Measurements from ENCODE around the gene SLCO4A1. TPM values are rescaled to one million over a fixed set of nuclear protein-coding genes. Genes with fewer than 3 reads are reported as not detected.

The SLCO4A1 gene
- total and polyA plus RNA-seq, 5 donors from 2014 or later = 1.8 to 7.4 (median 2.8) TPM

- no peaks in the 10 kb centered on the region for H3K27me3 ChIP-seq (ENCODE audit: control insufficient read depth, insufficient read depth, low read length)
- DNase-seq = no peak
- H3K9me3 ChIP-seq (ENCODE audit: control insufficient read depth in 2 of 2, low read length in 2 of 2) = no peaks in the 10 kb centered on the region
- ATAC-seq (ENCODE audit: low read depth in 2 of 2) = no peak
- Mint-ChIP-seq H3K27ac (no peak overlapping the region), H3K4me1 (peaks cover 4 to 23% (median 11%) of the 10 kb centered on the region in 4 donors), H3K36me3 (no peaks in the 10 kb centered on the region), H3K27me3 (peaks cover 7% of the 10 kb centered on the region), H3K9me3 (no peaks in the 10 kb centered on the region), H3K4me3 (peak overlapping the region in 1 of 4 donors; percentile 16)
- no peaks in the 10 kb centered on the region for H3K36me3 ChIP-seq (ENCODE audit: control insufficient read depth, insufficient read depth, low read length)
- no peak overlapping the region for H3K4me3 ChIP-seq (ENCODE audit: low read depth, low read length)
- peak overlapping the region; percentile 61 for H3K27ac ChIP-seq (ENCODE audit: insufficient read depth, low read length, poor library complexity, severe bottlenecking)
- H3K4me1 ChIP-seq (ENCODE audit: control insufficient read depth, insufficient read depth, low read length, poor library complexity, severe bottlenecking) = peaks cover 27% of the 10 kb centered on the region
Measured at GRCh38 chr20:62603907-62604785, 38.2 kb upstream of the SLCO4A1 start.

DNA sequence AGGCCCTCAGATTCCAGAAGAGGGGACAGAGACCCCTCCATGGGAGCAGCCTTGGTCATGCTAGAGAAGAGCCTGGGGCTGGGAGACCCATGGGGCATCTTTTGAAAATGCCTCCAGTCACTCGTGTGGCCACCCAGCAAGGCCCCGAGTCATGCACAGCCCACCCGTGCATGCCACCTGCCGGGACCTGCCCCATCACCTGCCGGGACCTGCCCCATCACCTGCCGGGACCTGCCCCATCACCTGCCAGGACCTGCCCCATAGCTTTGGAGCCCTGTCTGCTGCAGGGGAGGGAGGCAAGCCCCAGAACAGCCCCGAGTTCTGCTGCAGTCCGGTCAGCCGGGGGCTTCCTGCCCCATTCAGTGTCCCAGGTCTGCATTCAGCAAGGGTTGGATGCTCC is 37.5 kb upstream of the SLCO4A1 start:
- H3K9me3 ChIP-seq (ENCODE audit: control insufficient read depth in 2 of 2, low read length in 2 of 2) = no peaks in the 10 kb centered on the region
- peaks cover 10% of the 10 kb centered on the region for H3K27me3 Mint-ChIP-seq
- no peaks in the 10 kb centered on the region for H3K9me3 Mint-ChIP-seq
- no peak overlapping the region for H3K4me3 Mint-ChIP-seq
- DNase-seq (no peak), ATAC-seq (ENCODE audit: low read depth in 2 of 2) (no peak)
- no peak overlapping the region for H3K27ac Mint-ChIP-seq
- no peaks in the 10 kb centered on the region for H3K36me3 ChIP-seq (ENCODE audit: control insufficient read depth, insufficient read depth, low read length)
- no peaks in the 10 kb centered on the region for H3K27me3 ChIP-seq (ENCODE audit: control insufficient read depth, insufficient read depth, low read length)
- peaks cover 27% of the 10 kb centered on the region for H3K4me1 ChIP-seq (ENCODE audit: control insufficient read depth, insufficient read depth, low read length, poor library complexity, severe bottlenecking)
- H3K36me3 Mint-ChIP-seq = no peaks in the 10 kb centered on the region
- peaks cover 4 to 23% (median 11%) of the 10 kb centered on the region in 4 donors for H3K4me1 Mint-ChIP-seq
- no peak overlapping the region for H3K4me3 ChIP-seq (ENCODE audit: low read depth, low read length)
- H3K27ac ChIP-seq (ENCODE audit: insufficient read depth, low read length, poor library complexity, severe bottlenecking) = no peak overlapping the region

GRCh38 chr20:62605236-62605943 is 36.9 kb upstream of the SLCO4A1 start:
- H3K27me3 ChIP-seq (ENCODE audit: control insufficient read depth, insufficient read depth, low read length) = no peaks in the 10 kb centered on the region
- H3K36me3 ChIP-seq (ENCODE audit: control insufficient read depth, insufficient read depth, low read length) = no peaks in the 10 kb centered on the region
- Mint-ChIP-seq H3K4me3 (peak overlapping the region in 1 of 4 donors; percentile 86), H3K36me3 (no peaks in the 10 kb centered on the region), H3K9me3 (peaks cover 0 to under 1% (median 0%) of the 10 kb centered on the region in 7 donors), H3K27me3 (peaks cover 12% of the 10 kb centered on the region), H3K27ac (no peak overlapping the region), H3K4me1 (peaks cover 4 to 23% (median 11%) of the 10 kb centered on the region in 4 donors)
- no peak overlapping the region for H3K4me3 ChIP-seq (ENCODE audit: low read depth, low read length)
- H3K4me1 ChIP-seq (ENCODE audit: control insufficient read depth, insufficient read depth, low read length, poor library complexity, severe bottlenecking) = peaks cover 27% of the 10 kb centered on the region
- no peak overlapping the region for H3K27ac ChIP-seq (ENCODE audit: insufficient read depth, low read length, poor library complexity, severe bottlenecking)
- DNase-seq (no peak), ATAC-seq (ENCODE audit: low read depth in 2 of 2) (no peak)
- no peaks in the 10 kb centered on the region for H3K9me3 ChIP-seq (ENCODE audit: control insufficient read depth in 2 of 2, low read length in 2 of 2)

GRCh38 chr20:62606016-62606415 is 36.3 kb upstream of the SLCO4A1 start:
- Mint-ChIP-seq H3K9me3 (peaks cover 0 to 3% (median 0%) of the 10 kb centered on the region in 7 donors), H3K4me1 (peaks cover 4 to 21% (median 11%) of the 10 kb centered on the region in 4 donors), H3K36me3 (no peaks in the 10 kb centered on the region), H3K4me3 (no peak overlapping the region), H3K27me3 (peaks cover 16% of the 10 kb centered on the region), H3K27ac (no peak overlapping the region)
- ATAC-seq (ENCODE audit: low read depth in 2 of 2) = no peak
- Histone ChIP-seq H3K36me3 (ENCODE audit: control insufficient read depth, insufficient read depth, low read length) (no peaks in the 10 kb centered on the region), H3K9me3 (ENCODE audit: control insufficient read depth in 2 of 2, low read length in 2 of 2) (no peaks in the 10 kb centered on the region), H3K27ac (ENCODE audit: insufficient read depth, low read length, poor library complexity, severe bottlenecking) (no peak overlapping the region), H3K27me3 (ENCODE audit: control insufficient read depth, insufficient read depth, low read length) (no peaks in the 10 kb centered on the region), H3K4me3 (ENCODE audit: low read depth, low read length) (no peak overlapping the region), H3K4me1 (ENCODE audit: control insufficient read depth, insufficient read depth, low read length, poor library complexity, severe bottlenecking) (peaks cover 27% of the 10 kb centered on the region)
- no peak for DNase-seq

DNA sequence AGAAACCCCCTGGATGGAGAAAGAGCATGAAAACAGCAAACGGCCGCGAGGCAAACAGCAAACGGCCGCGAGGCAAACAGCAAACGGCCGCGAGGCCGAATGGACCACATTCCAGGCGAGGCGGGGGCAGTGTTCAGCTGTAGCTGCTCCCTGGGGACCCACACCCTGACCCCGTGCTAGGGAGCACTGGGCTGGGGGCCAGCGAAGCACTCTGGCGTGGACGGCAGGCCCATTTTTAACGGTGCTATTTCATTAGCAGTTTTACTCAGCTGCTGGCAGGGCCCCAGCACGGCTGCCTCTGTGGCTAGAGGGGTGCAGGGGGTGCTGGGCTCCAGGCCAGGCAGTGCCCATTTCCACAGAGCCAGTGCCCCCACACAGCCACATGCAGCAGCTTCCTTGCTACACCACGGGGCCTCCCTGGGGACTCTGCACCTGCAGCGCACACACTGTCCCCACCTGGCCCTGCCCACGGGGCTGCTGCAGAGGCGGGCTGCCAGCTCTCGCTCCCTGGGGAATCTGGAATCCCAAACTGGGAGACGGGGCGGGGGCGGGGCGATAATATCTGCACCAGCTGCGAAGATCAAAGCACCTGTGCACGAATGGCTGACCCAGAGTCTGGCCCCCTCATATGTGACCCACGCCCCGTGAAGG is 35.6 kb upstream of the SLCO4A1 start:
- Mint-ChIP-seq H3K27me3 (peaks cover 20% of the 10 kb centered on the region), H3K4me3 (no peak overlapping the region), H3K4me1 (peaks cover 4 to 21% (median 11%) of the 10 kb centered on the region in 4 donors), H3K36me3 (no peaks in the 10 kb centered on the region), H3K27ac (no peak overlapping the region), H3K9me3 (peaks cover 0 to 3% (median 0%) of the 10 kb centered on the region in 7 donors)
- Histone ChIP-seq H3K9me3 (ENCODE audit: control insufficient read depth in 2 of 2, low read length in 2 of 2) (no peaks in the 10 kb centered on the region), H3K36me3 (ENCODE audit: control insufficient read depth, insufficient read depth, low read length) (no peaks in the 10 kb centered on the region), H3K4me1 (ENCODE audit: control insufficient read depth, insufficient read depth, low read length, poor library complexity, severe bottlenecking) (peaks cover 27% of the 10 kb centered on the region), H3K27ac (ENCODE audit: insufficient read depth, low read length, poor library complexity, severe bottlenecking) (no peak overlapping the region), H3K27me3 (ENCODE audit: control insufficient read depth, insufficient read depth, low read length) (no peaks in the 10 kb centered on the region), H3K4me3 (ENCODE audit: low read depth, low read length) (no peak overlapping the region)
- no peak for ATAC-seq (ENCODE audit: low read depth in 2 of 2)
- no peak for DNase-seq

DNA sequence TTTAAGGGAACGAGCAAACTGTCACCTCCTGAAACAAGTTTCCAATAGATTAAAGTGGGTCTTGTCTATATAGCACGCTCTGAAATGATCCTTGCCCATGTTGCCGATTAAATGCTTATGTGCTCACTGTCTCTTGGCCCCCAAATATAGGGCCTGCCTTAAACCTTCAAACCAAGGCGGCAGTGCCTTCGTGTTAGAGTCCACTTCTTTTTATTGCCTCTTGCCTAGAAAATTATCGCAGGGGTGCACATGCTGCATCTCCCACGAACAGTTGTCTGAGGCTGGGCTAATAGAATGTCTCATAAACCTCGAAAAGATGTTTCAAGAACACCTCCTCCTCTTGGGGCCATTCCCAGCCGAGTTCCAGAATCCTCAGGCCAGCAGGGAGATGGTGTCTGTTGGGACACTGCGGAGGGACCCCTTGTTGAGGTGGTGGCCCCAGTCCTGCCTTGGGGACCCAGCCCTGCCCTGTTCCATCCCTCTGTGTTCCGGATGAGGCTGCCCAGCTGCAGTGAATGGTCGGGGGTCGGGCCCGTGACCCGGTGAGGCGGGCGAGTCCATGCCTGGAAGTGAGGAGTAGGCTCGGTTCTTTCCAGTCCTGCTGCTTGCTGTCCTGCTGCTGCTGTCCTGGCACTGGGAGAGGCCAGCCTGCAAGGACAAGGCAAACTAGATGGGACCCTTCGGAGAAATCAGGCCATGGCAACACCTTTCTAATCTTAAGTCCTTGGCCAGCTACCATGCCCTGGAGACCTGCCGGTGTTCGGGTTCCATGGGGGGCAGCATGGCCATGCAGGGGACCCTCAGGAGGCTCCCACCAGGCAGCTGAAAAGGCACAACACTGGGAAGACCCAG is 34.7 kb upstream of the SLCO4A1 start:
- peaks cover 18% of the 10 kb centered on the region for H3K4me1 ChIP-seq (ENCODE audit: control insufficient read depth, insufficient read depth, low read length, poor library complexity, severe bottlenecking)
- no peaks in the 10 kb centered on the region for H3K27me3 ChIP-seq (ENCODE audit: control insufficient read depth, insufficient read depth, low read length)
- H3K4me3 ChIP-seq (ENCODE audit: low read depth, low read length) = no peak overlapping the region
- H3K9me3 Mint-ChIP-seq = peaks cover 0 to 3% (median 0%) of the 10 kb centered on the region in 7 donors
- H3K27ac ChIP-seq (ENCODE audit: insufficient read depth, low read length, poor library complexity, severe bottlenecking) = no peak overlapping the region
- DNase-seq (no peak), ATAC-seq (ENCODE audit: low read depth in 2 of 2) (no peak)
- H3K4me3 Mint-ChIP-seq = no peak overlapping the region
- peaks cover 0 to 12% (median 5%) of the 10 kb centered on the region in 4 donors for H3K4me1 Mint-ChIP-seq
- no peaks in the 10 kb centered on the region for H3K36me3 Mint-ChIP-seq
- no peak overlapping the region for H3K27ac Mint-ChIP-seq
- H3K36me3 ChIP-seq (ENCODE audit: control insufficient read depth, insufficient read depth, low read length) = no peaks in the 10 kb centered on the region
- peaks cover 15% of the 10 kb centered on the region for H3K27me3 Mint-ChIP-seq
- H3K9me3 ChIP-seq (ENCODE audit: control insufficient read depth in 2 of 2, low read length in 2 of 2) = no peaks in the 10 kb centered on the region

- Histone ChIP-seq H3K4me1 (ENCODE audit: control insufficient read depth, insufficient read depth, low read length, poor library complexity, severe bottlenecking) (peaks cover 12% of the 10 kb centered on the region), H3K36me3 (ENCODE audit: control insufficient read depth, insufficient read depth, low read length) (no peaks in the 10 kb centered on the region), H3K27ac (ENCODE audit: insufficient read depth, low read length, poor library complexity, severe bottlenecking) (no peak overlapping the region), H3K4me3 (ENCODE audit: low read depth, low read length) (no peak overlapping the region), H3K9me3 (ENCODE audit: control insufficient read depth in 2 of 2, low read length in 2 of 2) (no peaks in the 10 kb centered on the region), H3K27me3 (ENCODE audit: control insufficient read depth, insufficient read depth, low read length) (no peaks in the 10 kb centered on the region)
- ATAC-seq (ENCODE audit: low read depth in 2 of 2) (no peak), DNase-seq (no peak)
- Mint-ChIP-seq H3K36me3 (no peaks in the 10 kb centered on the region), H3K4me3 (no peak overlapping the region), H3K9me3 (peaks cover 0 to 3% (median 0%) of the 10 kb centered on the region in 7 donors), H3K27me3 (peaks cover 21% of the 10 kb centered on the region), H3K4me1 (peaks cover 0 to 6% (median 0%) of the 10 kb centered on the region in 4 donors), H3K27ac (no peak overlapping the region)
Measured at GRCh38 chr20:62608218-62608565, 34.1 kb upstream of the SLCO4A1 start.

All from CD4-positive, CD25-positive, alpha-beta regulatory T cell (primary cell).